Fibroblast of the conjunctiva (primary cell): Measurements from ENCODE around the gene UCP3.

ENCODE experiments used
- DNase-seq: peaks from one replicate; pipeline ENCODE4 v3.0.0-alpha.2; 2010; ENCODE audit warnings: low read depth

Gene UCP3

DNA sequence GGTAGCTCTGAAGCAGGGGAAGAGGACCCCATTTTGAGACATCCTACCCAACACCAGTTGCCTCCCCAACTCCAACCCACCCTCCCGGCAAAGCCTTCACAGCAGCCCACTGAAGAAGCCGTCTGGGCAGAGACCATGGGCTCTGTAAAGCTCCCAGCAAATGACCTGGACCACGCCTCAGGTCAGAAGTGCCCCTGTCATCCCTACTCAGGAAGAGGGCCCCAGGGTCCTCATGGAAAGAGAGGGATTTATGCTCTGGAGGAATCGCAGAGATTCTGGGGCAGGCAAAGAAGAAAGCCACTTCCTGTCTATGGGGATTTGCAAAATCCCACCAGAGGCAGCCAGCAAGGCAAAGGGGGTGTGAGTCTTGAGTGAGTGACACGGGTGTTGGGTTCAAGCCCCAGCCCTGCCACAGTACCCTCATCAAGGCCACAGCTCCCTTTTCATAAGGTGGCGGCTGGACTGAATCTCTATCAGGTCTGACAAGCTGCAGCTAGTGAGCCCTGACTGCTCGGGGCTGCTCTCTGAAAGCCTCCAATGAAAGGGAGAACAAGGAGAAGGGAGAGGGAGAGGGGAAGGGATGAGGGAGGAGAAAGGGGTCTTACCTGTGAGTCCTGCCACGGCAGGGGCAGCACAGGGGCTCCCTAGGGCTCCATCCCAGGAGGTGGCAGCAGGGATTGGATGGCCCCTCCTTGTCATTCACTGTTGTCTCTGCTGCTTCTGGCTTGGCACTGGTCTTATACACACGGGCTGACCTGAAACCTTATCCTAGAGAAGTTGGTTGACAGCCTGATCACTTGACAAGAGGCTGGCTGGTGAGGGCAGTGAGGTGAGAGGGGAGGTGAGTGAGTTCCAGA lies at the start of gene UCP3:
TSS of gene UCP3 (minus strand) at position 713 of the 857 bp plus-strand sequence. CDS start 2,043 bp downstream, outside the sequence.
- no peak for DNase-seq

DNA sequence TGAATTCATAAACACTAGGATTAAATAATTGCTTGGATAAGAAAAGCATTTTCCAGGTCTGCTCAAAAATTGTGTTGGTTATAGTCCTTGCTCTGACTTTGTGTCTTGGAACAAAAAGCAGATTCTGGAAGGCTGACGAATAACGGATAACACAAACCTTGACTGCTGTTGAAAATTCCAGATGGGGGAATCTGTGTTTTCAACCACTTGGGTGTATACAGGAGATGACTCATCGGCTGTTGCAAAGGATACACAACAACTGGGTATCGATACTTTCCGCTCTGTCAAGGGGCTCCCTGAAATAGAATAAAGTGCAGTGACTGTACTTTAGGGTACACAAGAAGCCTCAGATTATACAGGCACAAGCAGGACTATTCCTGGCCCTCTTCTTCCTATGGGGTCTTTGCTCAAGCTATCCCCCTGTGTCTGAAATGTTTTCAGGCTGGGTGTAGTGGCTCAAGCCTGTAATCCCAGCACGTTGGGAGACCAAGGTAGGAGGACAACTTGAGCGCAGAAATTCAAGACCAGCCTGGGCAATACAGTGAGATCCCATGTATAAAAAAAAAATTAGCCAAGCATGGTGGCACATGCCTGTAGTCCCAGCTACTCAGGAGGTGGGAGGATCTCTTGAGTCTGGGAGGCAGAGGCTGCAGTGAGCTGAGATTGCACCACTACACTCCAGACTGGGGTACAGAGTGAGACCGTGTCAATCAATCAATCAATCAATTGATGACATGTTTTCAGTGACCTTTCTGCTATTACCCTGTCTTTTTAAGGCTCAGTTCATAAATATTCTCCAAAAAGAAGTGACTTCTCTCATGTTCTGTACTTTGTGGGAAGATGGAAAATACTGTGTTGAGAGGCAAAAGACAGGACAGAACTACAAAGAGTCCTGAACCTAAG lies 48.6 kb upstream of the UCP3 start:
- DNase-seq, result peak; percentile 38

GRCh38 chr11:74055938-74056337 lies 47.1 kb upstream of the UCP3 start:
- DNase-seq, result peak; percentile 18

DNA sequence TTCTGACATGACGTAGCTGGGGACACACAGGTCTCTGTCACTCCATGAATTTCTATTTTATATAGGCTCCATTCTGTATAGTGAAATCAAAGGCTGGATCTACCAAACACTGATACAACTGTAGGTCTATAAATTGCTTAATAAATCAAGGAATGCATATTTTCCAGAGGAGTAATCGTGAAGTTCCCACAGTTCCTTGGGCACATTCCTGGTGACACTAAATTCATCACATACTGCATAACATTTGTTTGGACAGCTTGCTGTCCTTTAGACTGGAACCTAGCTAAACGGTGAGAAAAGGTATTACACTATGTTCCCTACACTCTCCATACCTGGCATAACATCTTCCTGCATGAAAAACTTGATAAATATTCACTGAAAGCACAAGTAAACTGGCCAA lies 41.6 kb upstream of the UCP3 start:
- DNase-seq, result no peak

DNA sequence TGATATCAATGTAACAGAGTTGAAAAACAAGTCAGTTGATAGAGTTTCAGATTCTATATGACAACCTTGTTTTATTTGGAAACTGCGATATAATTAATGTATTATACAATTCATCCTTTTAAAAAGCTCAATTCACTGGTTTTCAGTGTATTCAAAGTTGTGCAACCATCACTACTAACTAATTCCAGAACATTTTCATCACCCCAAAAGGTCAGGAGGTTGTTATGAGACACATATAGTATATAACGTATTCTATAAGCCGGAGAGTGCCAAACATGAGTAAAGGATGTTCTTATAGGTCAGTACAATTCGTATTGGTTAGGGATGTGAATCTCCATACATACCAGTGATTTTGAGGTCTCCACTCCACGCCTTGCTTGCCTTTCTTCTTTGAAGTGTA lies 40.1 kb upstream of the UCP3 start:
- DNase-seq, result no peak

DNA sequence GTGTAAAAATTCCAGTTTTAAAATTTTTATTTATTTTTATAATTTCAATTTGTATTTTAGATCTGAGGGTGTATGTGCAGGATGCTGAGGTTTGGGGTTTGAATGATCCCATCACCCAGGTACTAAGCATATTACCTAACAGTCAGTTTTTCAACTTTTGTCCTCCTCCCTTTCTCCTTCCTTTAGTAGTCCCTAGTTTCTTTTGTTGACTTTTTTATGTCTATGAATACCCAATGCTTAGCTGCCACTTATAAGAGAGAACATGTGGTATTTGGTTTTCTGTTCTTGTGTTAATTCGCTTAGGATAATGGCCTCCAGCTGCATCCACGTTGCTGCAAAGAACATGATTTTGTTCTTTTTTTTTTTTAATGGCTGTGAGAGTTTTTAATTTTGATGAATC lies 35.7 kb upstream of the UCP3 start:
- DNase-seq, result no peak

GRCh38 chr11:74043450-74043849 lies 34.6 kb upstream of the UCP3 start:
- DNase-seq, result no peak

DNA sequence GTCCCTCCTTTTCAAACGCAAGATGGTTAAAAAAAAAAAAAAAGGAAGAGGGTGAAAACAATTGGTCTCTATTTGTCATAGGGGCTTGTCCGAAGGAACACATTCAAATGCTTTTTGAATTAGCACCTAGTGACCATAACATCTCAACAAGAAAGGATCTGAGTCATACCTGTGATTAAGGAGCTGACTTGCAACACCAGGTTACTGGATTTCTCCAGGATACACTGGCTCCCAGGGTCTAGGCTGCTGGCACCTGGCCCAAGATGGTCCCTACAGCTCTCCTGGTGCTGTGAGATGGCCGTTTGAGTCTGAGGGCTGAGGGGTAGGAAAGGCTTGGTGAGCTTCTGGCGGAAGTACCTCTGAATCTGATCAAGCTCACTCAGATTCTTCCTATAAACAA lies 28.4 kb upstream of the UCP3 start:
- no peak for DNase-seq

DNA sequence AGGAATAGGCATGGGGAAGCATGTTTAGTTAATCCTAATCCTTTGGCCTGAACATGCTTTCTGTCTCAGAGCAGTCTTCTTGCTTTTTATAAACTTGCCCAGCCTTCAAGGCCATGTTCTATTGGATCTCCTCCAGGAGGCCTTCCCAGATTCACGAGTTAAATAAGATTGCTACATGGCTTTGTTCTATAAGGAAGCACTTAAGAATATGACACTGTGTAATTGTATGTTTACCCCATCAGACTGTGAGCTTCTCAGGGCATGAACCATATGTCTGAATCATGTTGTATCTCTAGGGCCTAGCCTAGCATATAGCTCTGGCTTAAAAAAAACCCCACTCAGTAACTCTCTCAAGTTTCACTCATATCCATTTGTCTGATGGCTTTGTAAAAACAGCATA lies 26.4 kb upstream of the UCP3 start:
- DNase-seq, result no peak

- no peak for DNase-seq
Measured at GRCh38 chr11:74033046-74033445, 24.2 kb upstream of the UCP3 start.

GRCh38 chr11:74030723-74031676 lies 22.1 kb upstream of the UCP3 start:
- DNase-seq, result no peak

GRCh38 chr11:74025467-74026166 lies 16.7 kb upstream of the UCP3 start:
- DNase-seq, result no peak

DNA sequence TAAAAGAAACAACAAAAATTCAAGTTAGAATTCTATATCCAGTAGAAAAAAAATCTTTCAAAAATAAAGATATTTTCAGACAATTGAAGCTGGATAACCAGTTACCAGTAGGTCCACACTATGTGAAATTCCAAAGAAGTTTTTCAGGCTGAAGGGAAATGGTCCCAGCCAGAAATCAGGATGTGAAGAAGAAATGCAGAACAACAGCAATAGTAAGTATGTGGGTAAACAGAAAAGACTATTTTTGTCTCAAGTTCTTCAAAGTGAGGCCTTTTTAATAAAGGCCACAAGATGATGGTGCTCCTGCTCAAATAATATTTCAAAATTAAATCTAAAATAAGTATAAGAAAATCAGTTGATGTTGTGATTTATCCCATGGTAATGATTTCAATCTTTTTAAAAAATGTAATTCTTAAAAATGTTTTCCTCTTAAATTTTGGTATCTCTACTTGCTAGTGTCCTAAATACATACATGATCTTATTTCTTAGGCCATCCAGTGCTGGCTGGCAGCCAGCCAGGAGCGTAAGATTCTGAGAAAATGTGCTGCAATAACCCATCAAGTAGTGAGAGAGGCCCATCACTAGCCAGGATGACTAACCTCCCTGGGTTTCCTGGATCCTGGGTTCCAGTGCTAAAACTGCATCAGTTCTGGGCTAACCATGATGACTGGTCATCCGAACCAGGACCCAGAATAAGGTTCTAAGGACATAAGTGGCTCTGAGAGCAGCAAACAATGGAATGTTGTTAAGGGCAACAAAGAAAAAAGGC lies 15.6 kb upstream of the UCP3 start:
- DNase-seq, result peak; percentile 81

DNA sequence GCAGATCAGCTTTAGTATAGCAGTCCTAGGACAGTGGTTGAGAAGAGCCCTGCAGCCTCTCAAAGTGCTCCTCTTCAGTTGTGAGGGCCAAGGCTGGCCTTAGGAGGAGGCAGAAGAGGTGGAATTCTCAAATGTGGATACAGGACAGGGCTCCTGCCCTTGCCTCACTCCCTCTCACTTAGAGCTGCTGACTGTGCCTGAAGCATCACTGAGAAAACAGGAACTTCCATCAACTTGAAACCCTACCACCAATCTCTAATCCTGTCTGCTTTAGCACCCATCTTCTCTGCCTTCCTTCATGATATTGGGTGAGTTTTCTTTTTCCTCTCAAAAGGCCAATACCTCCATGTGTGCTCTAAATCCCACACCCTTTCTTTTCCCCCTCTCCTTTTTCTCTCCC lies 14.4 kb upstream of the UCP3 start:
- DNase-seq, result no peak

DNA sequence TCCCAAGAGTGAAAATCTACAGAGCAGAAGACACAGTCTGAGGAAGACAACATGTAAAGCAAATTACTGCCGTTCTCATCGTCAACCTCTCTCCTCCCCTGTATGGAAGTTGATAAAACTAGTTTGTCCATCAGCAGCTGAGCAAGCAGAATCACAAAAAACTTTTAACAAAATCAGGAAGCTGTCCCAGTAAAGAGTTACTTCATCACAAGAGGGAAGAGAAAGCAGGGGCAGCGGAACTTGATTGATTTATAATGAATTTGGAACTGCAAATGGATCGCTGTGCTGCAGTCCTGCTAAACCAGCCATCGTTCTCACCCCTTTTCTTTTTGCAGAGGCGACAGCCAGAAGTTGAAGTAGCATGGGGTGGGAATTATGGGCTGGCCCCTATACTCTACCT lies 13.7 kb upstream of the UCP3 start:
- DNase-seq, result no peak

DNA sequence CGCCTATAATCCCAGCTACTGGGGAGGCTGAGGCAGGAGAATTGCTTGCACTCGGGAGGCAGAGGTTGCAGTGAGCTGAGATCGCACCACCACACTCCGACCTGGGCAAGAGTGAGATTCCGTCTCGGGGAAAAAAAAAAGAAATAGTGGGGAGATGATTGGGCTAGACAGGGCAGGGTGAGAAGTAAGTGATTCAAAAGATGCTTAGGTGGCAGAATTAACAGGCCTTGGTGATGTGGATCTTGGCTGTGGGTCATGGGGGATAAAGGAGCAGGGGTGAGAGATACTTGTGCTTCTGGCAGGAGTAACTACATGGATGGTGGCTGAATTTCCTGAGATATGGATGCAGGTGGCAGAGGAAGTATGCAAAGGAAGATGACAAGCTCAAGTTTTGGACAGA lies 13.1 kb upstream of the UCP3 start:
- no peak for DNase-seq

DNA sequence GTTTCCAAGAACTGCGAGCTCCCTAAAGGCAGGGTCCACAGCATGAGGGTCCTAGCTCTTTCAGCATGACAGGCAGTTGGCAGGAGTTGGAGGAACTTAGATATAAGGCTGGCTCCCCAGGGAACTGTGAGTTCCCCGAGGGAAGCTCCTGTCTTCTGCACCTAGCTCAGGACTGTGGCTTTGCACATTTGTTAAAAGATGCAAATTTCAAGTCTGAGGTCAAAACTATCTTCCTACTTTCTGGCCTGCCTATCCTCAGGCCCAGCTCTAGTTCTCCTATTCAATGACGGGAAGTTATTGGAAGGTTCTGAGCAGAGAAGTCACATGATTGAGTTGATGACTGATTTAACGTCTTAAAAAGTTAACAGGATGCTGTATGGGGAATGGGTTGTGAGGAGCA lies 11.7 kb upstream of the UCP3 start:
- DNase-seq, result no peak

- DNase-seq, result no peak
Measured at GRCh38 chr11:74019860-74020259, 11.0 kb upstream of the UCP3 start.

- DNase-seq, result no peak
Measured at GRCh38 chr11:74019104-74019738, 10.3 kb upstream of the UCP3 start.
